IMR-90 (cell line): ENCODE data around the gene CCDC9. TPM values are rescaled to one million over a fixed set of nuclear protein-coding genes. Genes with fewer than 3 reads are reported as not detected.
A peak's percentile ranks its signal among the peaks of the same experiment; 100 is the strongest.

ENCODE experiments used
- ATAC-seq: fragments of 200-7000 bp; cut with Tn5 transposase; 2 replicates; pipeline ENCODE4 v1.9.1; 2020; ENCODE audit warnings: low read depth, mild to moderate bottlenecking, moderate library complexity
- BruUV-seq: library from RNA; stranded (reverse); fragments of 400-500 nt; replicated peaks from 2 replicates; lab custom pipeline; 2021; lab: Mats Ljungman, UMichigan
- CTCF ChIA-PET: fragments of 300-600 bp; formaldehyde crosslinking; extraction: SDS; loops from one replicate; lab custom pipeline; 2021; ENCODE audit warnings: antibody characterized with exemption; lab: Yijun Ruan, JAX
- POLR2A ChIA-PET: fragments of 300-600 bp; sonication (Branson Sonifier 250); formaldehyde crosslinking; loops from one replicate; lab custom pipeline; 2022; ENCODE audit warnings: antibody characterized with exemption; ENCODE audit not compliant: unreplicated experiment; lab: Charles Lee
- DNase-seq: peaks from one replicate; pipeline ENCODE4 v3.0.0; 2013
- H2AFZ ChIP-seq: replicated peaks from 2 replicates; pipeline ENCODE3; 2013; ENCODE audit warnings: low read length, mild to moderate bottlenecking; ENCODE audit not compliant: poor library complexity
- H2AK5ac ChIP-seq: 2 replicates; pipeline ENCODE4 v1.6.1; 2013; ENCODE audit warnings: low read depth, low read length, inconsistent platforms
- H2AK9ac ChIP-seq: replicated peaks from 2 replicates; pipeline ENCODE3; 2013; ENCODE audit warnings: mild to moderate bottlenecking, low read depth, low read length, moderate library complexity; ENCODE audit not compliant: poor library complexity
- H2BK120ac ChIP-seq: 2 replicates; pipeline ENCODE4 v1.6.1; 2013; ENCODE audit warnings: low read depth, low read length, inconsistent platforms
- H2BK15ac ChIP-seq: 3 replicates; pipeline ENCODE4 v1.6.1; 2013; ENCODE audit warnings: low read depth, low read length, inconsistent platforms
- H2BK20ac ChIP-seq: 2 replicates; pipeline ENCODE4 v1.6.1; 2013; ENCODE audit warnings: low read depth, mild to moderate bottlenecking, inconsistent platforms, low read length, moderate library complexity
- H2BK5ac ChIP-seq: 2 replicates; pipeline ENCODE4 v1.6.1; 2013; ENCODE audit warnings: mild to moderate bottlenecking, low read depth, low read length, inconsistent platforms; ENCODE audit not compliant: poor library complexity, severe bottlenecking
- H3K14ac ChIP-seq: replicated peaks from 2 replicates; pipeline ENCODE4 v1.6.1; 2013; ENCODE audit warnings: low read depth, low read length, inconsistent platforms
- H3K18ac ChIP-seq: 2 replicates; pipeline ENCODE4 v1.6.1; 2013; ENCODE audit warnings: low read depth, low read length, control low read depth
- H3K23ac ChIP-seq: 2 replicates; pipeline ENCODE4 v1.6.1; 2013; ENCODE audit warnings: low read depth, low read length, inconsistent platforms
- H3K27ac ChIP-seq: 2 replicates; pipeline ENCODE4 v1.5.1; 2013; ENCODE audit warnings: mild to moderate bottlenecking, control low read depth, low read length; ENCODE audit not compliant: insufficient read depth
- H3K27me3 ChIP-seq: 2 replicates; pipeline ENCODE4 v1.6.1; 2013; ENCODE audit warnings: low read length; ENCODE audit not compliant: control insufficient read depth, insufficient read depth
- H3K36me3 ChIP-seq: 2 replicates; pipeline ENCODE4 v1.6.1; 2013; ENCODE audit warnings: low read length, mixed read lengths; ENCODE audit not compliant: control insufficient read depth, insufficient read depth
- H3K4ac ChIP-seq: 2 replicates; pipeline ENCODE4 v1.6.1; 2013; ENCODE audit warnings: low read depth, low read length, inconsistent platforms
- H3K4me1 ChIP-seq: 2 replicates; pipeline ENCODE4 v1.6.1; 2013; ENCODE audit warnings: low read length, mixed read lengths; ENCODE audit not compliant: control insufficient read depth, insufficient read depth
- H3K4me2 ChIP-seq: 2 replicates; pipeline ENCODE4 v1.6.1; 2013; ENCODE audit warnings: low read depth, mild to moderate bottlenecking, control low read depth, low read length, moderate library complexity
- H3K4me3 ChIP-seq: 2 replicates; pipeline ENCODE4 v1.5.1; 2013; ENCODE audit warnings: low read depth, mild to moderate bottlenecking, control low read depth, low read length, moderate library complexity; ENCODE audit not compliant: insufficient read depth
- H3K56ac ChIP-seq: 2 replicates; pipeline ENCODE4 v1.6.1; 2013; ENCODE audit warnings: low read length, inconsistent platforms; ENCODE audit not compliant: insufficient read depth; ENCODE audit errors: extremely low read depth
- H3K79me1 ChIP-seq, 2 experiments: 2 replicates each; pipeline ENCODE4 v1.6.1; 2013; ENCODE audit warnings: low read length in 2 of 2, inconsistent platforms in 1 of 2, low read depth in 1 of 2
- H3K9ac ChIP-seq: 2 replicates; pipeline ENCODE4 v1.6.1; 2013; ENCODE audit warnings: low read depth, low read length, control low read depth
- H3K9me1 ChIP-seq: 2 replicates; pipeline ENCODE4 v1.6.1; 2013; ENCODE audit warnings: low read length, inconsistent platforms; ENCODE audit not compliant: insufficient read depth
- H3K9me3 ChIP-seq: 2 replicates; pipeline ENCODE4 v1.6.1; 2013; ENCODE audit warnings: low read length; ENCODE audit not compliant: control insufficient read depth, insufficient read depth
- H4K20me1 ChIP-seq: 2 replicates; pipeline ENCODE4 v1.6.1; 2013; ENCODE audit warnings: low read length, inconsistent platforms; ENCODE audit not compliant: insufficient read depth
- H4K5ac ChIP-seq: 2 replicates; pipeline ENCODE4 v1.6.1; 2013; ENCODE audit warnings: mild to moderate bottlenecking, low read depth, low read length, control low read depth
- H4K8ac ChIP-seq, 2 experiments: 2 replicates each; pipeline ENCODE4 v1.6.1; 2013; ENCODE audit warnings: low read depth in 2 of 2, low read length in 2 of 2, control low read depth in 1 of 2, inconsistent platforms in 1 of 2
- H4K91ac ChIP-seq: 2 replicates; pipeline ENCODE4 v1.6.1; 2013; ENCODE audit warnings: low read depth, low read length, inconsistent platforms; ENCODE audit not compliant: insufficient read depth
- BHLHE40 ChIP-seq: fragments of 150-350 bp; IDR thresholded peaks from 2 replicates; pipeline ENCODE4 v1.6.1; 2016; ENCODE audit warnings: mild to moderate bottlenecking, low read depth, low read length
- CEBPB ChIP-seq: IDR thresholded peaks from 2 replicates; pipeline ENCODE4 v1.6.1; 2012; ENCODE audit warnings: low read depth, low read length, improper control_type of control experiment
- MXI1 ChIP-seq: IDR thresholded peaks from 2 replicates; pipeline ENCODE4 v1.6.1; 2012; ENCODE audit warnings: low read depth, mild to moderate bottlenecking, low read length, moderate library complexity, borderline replicate concordance
- WGBS, 2 experiments: methylation state at CpG; one replicate each; pipeline versions ENCODE4 v1.1.5 to v1.1.7; 2013; ENCODE audit warnings: missing lambda C conversion rate in 2 of 2; ENCODE audit not compliant: insufficient read length in 1 of 2; ENCODE audit errors: extremely low coverage in 2 of 2; 5-methylcytosine and 5-hydroxymethylcytosine counted together
- dilution Hi-C: fragments of 300-500 bp; cut with HindIII; formaldehyde crosslinking; loops from one replicate; pipeline ENCODE4 v1.14.3; 2018; ENCODE audit warnings: low sequenced_read_pairs; ENCODE audit not compliant: unreplicated experiment
- in situ Hi-C: fragments of 300-500 bp; cut with MboI; formaldehyde crosslinking; loops from 3 replicates; pipeline ENCODE4 v1.14.3; 2019; ENCODE audit warnings: low sequenced_read_pairs, inconsistent platforms, mixed read lengths
- intact Hi-C: fragments of 100-400 bp; cut with micrococcal nuclease; formaldehyde crosslinking; loops from 2 replicates; pipeline ENCODE4 v1.10.0; 2022
- polyA plus RNA-seq, 3 experiments: library from polyadenylated mRNA; depleted of rRNA; stranded (reverse); fragments of >200 nt; gene quantifications; 2 replicates each; pipeline ENCODE4 v1.2.3, GENCODE V29; 2012; ENCODE audit warnings: low replicate concordance in 1 of 3
- total RNA-seq: library from RNA; depleted of rRNA; stranded (reverse); fragments of >200 nt; gene quantifications from 2 replicates; pipeline ENCODE4 v1.2.3, GENCODE V29; 2012
- TF ChIP-seq, protein P1 (sequence below): fragments of 150-350 bp; IDR thresholded peaks from 2 replicates; pipeline ENCODE4 v1.6.1; 2017; ENCODE audit warnings: mild to moderate bottlenecking, antibody characterized with exemption, low read length, low read depth
- TF ChIP-seq, protein P2 (sequence below): conservative IDR thresholded peaks from 2 replicates; pipeline ENCODE4 v1.5.1; 2012; ENCODE audit warnings: mild to moderate bottlenecking, low read depth, low read length, improper control_type of control experiment

Gene CCDC9
- total and polyA plus RNA-seq, 2 of the 4 experiments (the other 2 are of a cell fraction), result 2.9 to 8.6 TPM

DNA sequence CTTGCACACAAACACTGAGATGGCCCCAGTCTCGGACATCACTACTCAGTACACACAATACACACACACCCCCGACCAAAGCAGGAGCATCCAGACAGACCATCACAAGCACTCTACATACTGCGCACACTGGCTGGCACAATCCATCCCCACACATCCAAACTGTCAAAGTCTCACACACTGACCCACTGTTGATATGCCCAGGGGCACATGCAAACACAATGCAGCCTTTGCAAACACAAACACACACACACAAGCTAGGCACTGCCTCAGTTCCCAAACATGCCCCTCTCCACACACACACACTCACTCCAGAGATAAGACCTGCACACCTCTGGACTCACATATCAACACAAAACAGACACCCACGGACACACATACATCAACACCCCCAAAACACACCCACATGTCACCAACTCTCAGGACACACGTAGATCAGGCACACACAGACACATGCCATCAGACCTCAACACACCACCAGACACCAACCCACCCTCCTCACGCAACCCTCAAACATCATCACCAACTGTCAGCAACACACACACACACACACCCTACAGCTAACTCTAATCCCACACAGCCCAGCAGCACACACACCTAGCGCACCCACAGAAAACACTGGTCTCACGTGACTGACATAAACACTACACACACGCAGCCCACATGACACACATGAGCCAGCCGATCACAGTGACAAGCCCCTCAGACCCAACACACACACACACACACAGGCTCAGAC lies 27.2 kb upstream of the CCDC9 start:
- H2BK15ac ChIP-seq, result peak overlapping the region; percentile 22; the same call in 2 of the 3 replicates
- WGBS, 2 experiments, result 35% methylated on average over 7 of the region's 10 CpGs; no CpG with 5 or more reads in 1 of the 2 experiments

More for the DNA sequence above, 27.2 kb upstream of the CCDC9 start:
- Histone ChIP-seq H4K8ac (peak overlapping the region in 1 of 2 experiments; percentile 60; a peak in 1 of 4 replicates), H3K9me1 (peaks cover 21% of the 10 kb centered on the region), H3K4ac (peak overlapping the region; percentile 72), H3K23ac (peak overlapping the region; percentile 96), H3K79me1 (peaks cover 10 to 59% of the 10 kb centered on the region in 2 experiments), H4K91ac (peak overlapping the region; percentile 53), H3K18ac (0 out of 2 replicates have a peak overlapping the region, but pooled peaks have one; percentile 1), H3K9me3 (no peaks in the 10 kb centered on the region), H3K27ac (peak overlapping the region; percentile 97), H3K9ac (peak overlapping the region; percentile 97), H2BK20ac (peak overlapping the region; percentile 42; the same call in 1 of the 2 replicates), H2BK5ac (peak overlapping the region; percentile 90), H2BK120ac (peak overlapping the region; percentile 76), H2AK9ac (peak overlapping the region; percentile 95), H3K36me3 (no peaks in the 10 kb centered on the region; the same call in 1 of the 2 replicates), H4K5ac (0 out of 2 replicates have a peak overlapping the region, but pooled peaks have one; percentile 0), H4K20me1 (peaks cover 33% of the 10 kb centered on the region), H3K14ac (peak overlapping the region; percentile 92), H2AK5ac (peak overlapping the region; percentile 99), H3K4me2 (peak overlapping the region; percentile 98), H3K56ac (no peak overlapping the region; the same call in 1 of the 2 replicates), H3K4me1 (peaks cover 29% of the 10 kb centered on the region), H3K27me3 (no peaks in the 10 kb centered on the region), H2AFZ (peak overlapping the region; percentile 73), H3K4me3 (peak overlapping the region; percentile 96)
- TF ChIP-seq BHLHE40, result peak; percentile 93
- TF ChIP-seq, protein P1, sequence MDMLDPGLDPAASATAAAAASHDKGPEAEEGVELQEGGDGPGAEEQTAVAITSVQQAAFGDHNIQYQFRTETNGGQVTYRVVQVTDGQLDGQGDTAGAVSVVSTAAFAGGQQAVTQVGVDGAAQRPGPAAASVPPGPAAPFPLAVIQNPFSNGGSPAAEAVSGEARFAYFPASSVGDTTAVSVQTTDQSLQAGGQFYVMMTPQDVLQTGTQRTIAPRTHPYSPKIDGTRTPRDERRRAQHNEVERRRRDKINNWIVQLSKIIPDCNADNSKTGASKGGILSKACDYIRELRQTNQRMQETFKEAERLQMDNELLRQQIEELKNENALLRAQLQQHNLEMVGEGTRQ, result peak; percentile 83
- TF ChIP-seq, protein P2, sequence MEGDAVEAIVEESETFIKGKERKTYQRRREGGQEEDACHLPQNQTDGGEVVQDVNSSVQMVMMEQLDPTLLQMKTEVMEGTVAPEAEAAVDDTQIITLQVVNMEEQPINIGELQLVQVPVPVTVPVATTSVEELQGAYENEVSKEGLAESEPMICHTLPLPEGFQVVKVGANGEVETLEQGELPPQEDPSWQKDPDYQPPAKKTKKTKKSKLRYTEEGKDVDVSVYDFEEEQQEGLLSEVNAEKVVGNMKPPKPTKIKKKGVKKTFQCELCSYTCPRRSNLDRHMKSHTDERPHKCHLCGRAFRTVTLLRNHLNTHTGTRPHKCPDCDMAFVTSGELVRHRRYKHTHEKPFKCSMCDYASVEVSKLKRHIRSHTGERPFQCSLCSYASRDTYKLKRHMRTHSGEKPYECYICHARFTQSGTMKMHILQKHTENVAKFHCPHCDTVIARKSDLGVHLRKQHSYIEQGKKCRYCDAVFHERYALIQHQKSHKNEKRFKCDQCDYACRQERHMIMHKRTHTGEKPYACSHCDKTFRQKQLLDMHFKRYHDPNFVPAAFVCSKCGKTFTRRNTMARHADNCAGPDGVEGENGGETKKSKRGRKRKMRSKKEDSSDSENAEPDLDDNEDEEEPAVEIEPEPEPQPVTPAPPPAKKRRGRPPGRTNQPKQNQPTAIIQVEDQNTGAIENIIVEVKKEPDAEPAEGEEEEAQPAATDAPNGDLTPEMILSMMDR, result no peak
- 0 out of 2 replicates have a peak, but pooled peaks have one; percentile 12 for TF ChIP-seq MXI1
- TF ChIP-seq CEBPB, result no peak
- ChIA-PET CTCF (interaction anchor here (1.1 kb wide), 1 partner anchor 15 kb away, joined by 4 read pairs; no protein-coding TSS in a partner anchor), POLR2A (no interaction called here)
- in situ Hi-C loops (no loop called here), dilution Hi-C loops (no loop called here), intact Hi-C loops (no loop called here)
- no TSS peak for BruUV-seq
- peak; percentile 61 for DNase-seq
- ATAC-seq, result no peak
